SK-N-SH (cell line): ENCODE data around the gene CANT1. TPM values are rescaled to one million over a fixed set of nuclear protein-coding genes. Genes with fewer than 3 reads are reported as not detected.

Experiments used
- CTCF ChIA-PET: fragments of 300-600, 350-600 bp; formaldehyde crosslinking; extraction: SDS; loops from one replicate; lab custom pipeline; 2021; lab: Yijun Ruan, JAX
- POLR2A ChIA-PET: fragments of 350-600 bp; sonication (Branson Sonifier 250); formaldehyde crosslinking; extraction: SDS; loops from one replicate; lab custom pipeline; 2020; ENCODE audit warnings: antibody characterized with exemption, inconsistent platforms; lab: Yijun Ruan, JAX
- DNase-seq: peaks from one replicate; pipeline ENCODE4 v3.0.0; 2012
- H2AFZ ChIP-seq: fragments of 200-600 bp; sonication (generic); 2 replicates; pipeline ENCODE4 v1.8.1; 2016; ENCODE audit warnings: antibody characterized with exemption, mild to moderate bottlenecking, low read depth
- H3F3A ChIP-seq: fragments of 200-600 bp; sonication (generic); replicated peaks from 2 replicates; pipeline ENCODE3; 2016; ENCODE audit warnings: antibody characterized with exemption, mild to moderate bottlenecking; ENCODE audit not compliant: insufficient read depth
- H3K27ac ChIP-seq, 2 experiments: fragments of 200-500 bp in 1 of 2; fragments of 200-600 bp in 1 of 2; sonication (Bioruptor generic) in 1 of 2; sonication (generic), shearing (Covaris generic) in 1 of 2; 2 replicates each; pipeline versions ENCODE4 v1.5.1 to v1.6.1; 2014 to 2016; ENCODE audit warnings: low read depth in 2 of 2, inconsistent platforms in 1 of 2, low read length in 1 of 2, mild to moderate bottlenecking in 1 of 2, mixed read lengths in 1 of 2
- H3K27me3 ChIP-seq: fragments of 200-600 bp; sonication (generic), shearing (Covaris generic); 2 replicates; pipeline ENCODE4 v1.6.1; 2016; ENCODE audit warnings: mixed run types; ENCODE audit not compliant: insufficient read depth
- H3K36me3 ChIP-seq, 2 experiments: fragments of 200-500 bp in 1 of 2; fragments of 200-600 bp in 1 of 2; sonication (Bioruptor generic) in 1 of 2; sonication (generic) in 1 of 2; replicated peaks in 1 of 2; 2 replicates each; pipeline versions ENCODE3 to v1.5.1; 2014 to 2016; ENCODE audit warnings: low read length in 1 of 2, mild to moderate bottlenecking in 1 of 2; ENCODE audit not compliant: insufficient read depth in 2 of 2, control insufficient read depth in 1 of 2
- H3K4me1 ChIP-seq, 2 experiments: fragments of 200-500 bp in 1 of 2; fragments of 200-600 bp in 1 of 2; sonication (Bioruptor generic) in 1 of 2; sonication (generic), shearing (Covaris generic) in 1 of 2; 2 replicates each; pipeline versions ENCODE4 v1.5.1 to v1.6.1; 2014 to 2016; ENCODE audit warnings: low read depth in 1 of 2, low read length in 1 of 2, mixed run types in 1 of 2; ENCODE audit not compliant: insufficient read depth in 2 of 2, control insufficient read depth in 1 of 2
- H3K4me2 ChIP-seq: fragments of 200-600 bp; sonication (generic), shearing (Covaris generic); 2 replicates; pipeline ENCODE4 v1.6.1; 2017; ENCODE audit warnings: mixed run types
- H3K4me3 ChIP-seq, 2 experiments: fragments of 200-500 bp in 1 of 2; fragments of 200-600 bp in 1 of 2; sonication (Bioruptor generic) in 1 of 2; sonication (generic), shearing (Covaris generic) in 1 of 2; 2 replicates each; pipeline versions ENCODE4 v1.5.1 to v1.8.1; 2014 to 2016; ENCODE audit warnings: low read depth in 2 of 2, inconsistent platforms in 1 of 2, low read length in 1 of 2, mild to moderate bottlenecking in 1 of 2, mixed read lengths in 1 of 2, moderate library complexity in 1 of 2
- H3K79me2 ChIP-seq: fragments of 200-600 bp; sonication (generic); 2 replicates; pipeline ENCODE4 v1.8.1; 2017; ENCODE audit warnings: mild to moderate bottlenecking; ENCODE audit not compliant: insufficient read depth
- H3K9ac ChIP-seq: fragments of 200-600 bp; sonication (generic); 2 replicates; pipeline ENCODE4 v1.6.1; 2017; ENCODE audit warnings: mixed run types
- H3K9me2 ChIP-seq: fragments of 200-600 bp; sonication (generic); 2 replicates; pipeline ENCODE4 v1.6.1; 2017; ENCODE audit warnings: mixed run types
- H3K9me3 ChIP-seq: fragments of 200-600 bp; sonication (generic); 2 replicates; pipeline ENCODE4 v1.6.1; 2017; ENCODE audit warnings: mixed run types, mild to moderate bottlenecking, moderate library complexity
- H4K20me1 ChIP-seq: fragments of 200-600 bp; sonication (generic); 2 replicates; pipeline ENCODE4 v1.6.1; 2017; ENCODE audit warnings: mild to moderate bottlenecking, mixed run types; ENCODE audit not compliant: insufficient read depth
- ELF1 ChIP-seq: IDR thresholded peaks from 2 replicates; pipeline ENCODE4 v1.4.0; 2012
- EP300 ChIP-seq, 2 experiments: IDR thresholded peaks; 2 replicates each; pipeline versions ENCODE4 v1.4.0 to v1.6.1; 2012; ENCODE audit warnings: borderline replicate concordance in 1 of 2, low read depth in 1 of 2, low read length in 1 of 2
- FOSL2 ChIP-seq: IDR thresholded peaks from 2 replicates; pipeline ENCODE4 v1.4.0; 2012; ENCODE audit warnings: low read depth, mild to moderate bottlenecking, moderate library complexity, borderline replicate concordance
- GABPA ChIP-seq: IDR thresholded peaks from 2 replicates; pipeline ENCODE4 v1.4.0; 2012; ENCODE audit warnings: low read depth, mild to moderate bottlenecking
- GATA2 ChIP-seq: sonication (generic); formaldehyde crosslinking; IDR thresholded peaks from 2 replicates; pipeline ENCODE4 v1.5.0; 2020; ENCODE audit warnings: mild to moderate bottlenecking, missing genetic modification reagents
- MEF2A ChIP-seq: IDR thresholded peaks from 2 replicates; pipeline ENCODE4 v1.4.0; 2012; ENCODE audit warnings: low read depth, borderline replicate concordance
- POLR2AphosphoS5 ChIP-seq: IDR thresholded peaks from 2 replicates; pipeline ENCODE4 v1.6.1; 2012; ENCODE audit warnings: low read depth, low read length
- RAD21 ChIP-seq: IDR thresholded peaks from 2 replicates; pipeline ENCODE4 v1.6.1; 2012; ENCODE audit warnings: mild to moderate bottlenecking, low read length
- SMC3 ChIP-seq: IDR thresholded peaks from 2 replicates; pipeline ENCODE4 v1.6.1; 2012; ENCODE audit warnings: low read depth, low read length, improper control_type of control experiment
- USF2 ChIP-seq: fragments of 150-350 bp; IDR thresholded peaks from 2 replicates; pipeline ENCODE4 v1.6.1; 2017; ENCODE audit warnings: antibody characterized with exemption, low read length, low read depth, borderline replicate concordance
- WGBS: methylation state at CpG from one replicate; pipeline ENCODE4 v1.1.6; 2017; ENCODE audit warnings: low lambda C conversion rate; 5-methylcytosine and 5-hydroxymethylcytosine counted together
- polyA plus RNA-seq, 3 experiments: library from polyadenylated mRNA; depleted of rRNA; stranded (reverse); fragments of >200 nt; gene quantifications; 2 replicates each; pipeline ENCODE4 v1.2.3, GENCODE V29; 2012
- TF ChIP-seq, protein P1 (sequence below): fragments of 150-350 bp; IDR thresholded peaks from 2 replicates; pipeline ENCODE4 v1.6.1; 2016; ENCODE audit warnings: mild to moderate bottlenecking, low read depth, low read length
- TF ChIP-seq, protein P2 (sequence below): IDR thresholded peaks from 2 replicates; pipeline ENCODE4 v1.4.0; 2012; ENCODE audit warnings: low read depth, borderline replicate concordance
- TF ChIP-seq, protein P3 (sequence below): IDR thresholded peaks from 2 replicates; pipeline ENCODE4 v1.4.0; 2012; ENCODE audit warnings: low read depth
- TF ChIP-seq, protein P4 (sequence below): IDR thresholded peaks from 2 replicates; pipeline ENCODE4 v1.6.1; 2012; ENCODE audit warnings: mild to moderate bottlenecking, low read depth, low read length, moderate library complexity

Gene CANT1
- polyA plus RNA-seq, 1 of the 3 experiments (the other 2 are of a cell fraction): 87.4 TPM

GRCh38 chr17:79055197-79055596 is 45.6 kb upstream of the CANT1 start:
- Histone ChIP-seq H3K27ac (no peak overlapping the region), H4K20me1 (no peaks in the 10 kb centered on the region), H3F3A (no peaks in the 10 kb centered on the region), H2AFZ (no peak overlapping the region), H3K4me3 (no peak overlapping the region), H3K9me3 (no peaks in the 10 kb centered on the region), H3K79me2 (no peaks in the 10 kb centered on the region), H3K36me3 (no peaks in the 10 kb centered on the region), H3K4me1 (no peaks in the 10 kb centered on the region), H3K4me2 (no peak overlapping the region), H3K27me3 (no peaks in the 10 kb centered on the region), H3K9me2 (no peaks in the 10 kb centered on the region), H3K9ac (no peak overlapping the region)
- WGBS: 80% methylated on average over 5 of the region's 5 CpGs
- CTCF ChIA-PET: interaction anchor here (2.2 to 25.7 kb wide), 5 partner anchors 10 to 337 kb away, joined by 5 to 529 read pairs (median 12); partner anchors contain the start of gene C1QTNF1
- DNase-seq: no peak
- POLR2A ChIA-PET: no interaction called here
- TF ChIP-seq RAD21 (no peak), FOSL2 (no peak)
- TF ChIP-seq, protein P1, sequence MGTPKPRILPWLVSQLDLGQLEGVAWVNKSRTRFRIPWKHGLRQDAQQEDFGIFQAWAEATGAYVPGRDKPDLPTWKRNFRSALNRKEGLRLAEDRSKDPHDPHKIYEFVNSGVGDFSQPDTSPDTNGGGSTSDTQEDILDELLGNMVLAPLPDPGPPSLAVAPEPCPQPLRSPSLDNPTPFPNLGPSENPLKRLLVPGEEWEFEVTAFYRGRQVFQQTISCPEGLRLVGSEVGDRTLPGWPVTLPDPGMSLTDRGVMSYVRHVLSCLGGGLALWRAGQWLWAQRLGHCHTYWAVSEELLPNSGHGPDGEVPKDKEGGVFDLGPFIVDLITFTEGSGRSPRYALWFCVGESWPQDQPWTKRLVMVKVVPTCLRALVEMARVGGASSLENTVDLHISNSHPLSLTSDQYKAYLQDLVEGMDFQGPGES: no peak

- Histone ChIP-seq H3K27ac (no peak overlapping the region), H3K9me3 (no peaks in the 10 kb centered on the region), H3K4me2 (no peak overlapping the region), H2AFZ (no peak overlapping the region), H3K9ac (no peak overlapping the region), H4K20me1 (no peaks in the 10 kb centered on the region), H3K4me1 (no peaks in the 10 kb centered on the region), H3K27me3 (no peaks in the 10 kb centered on the region), H3K36me3 (no peaks in the 10 kb centered on the region), H3K9me2 (no peaks in the 10 kb centered on the region), H3K79me2 (no peaks in the 10 kb centered on the region), H3K4me3 (no peak overlapping the region), H3F3A (no peaks in the 10 kb centered on the region)
- ChIA-PET POLR2A (no interaction called here), CTCF (interaction anchor here (1.1 to 25.7 kb wide), 6 partner anchors 9 to 337 kb away, joined by 5 to 529 read pairs (median 114); partner anchors contain the start of gene C1QTNF1)
- no peak for DNase-seq
- 34% methylated on average over 2 of the region's 2 CpGs for WGBS
- TF ChIP-seq SMC3 (no peak), EP300 (IDR thresholded peaks at IDR 0.05; ENCODE audit: borderline replicate concordance in 1 of 2, low read depth in 1 of 2, low read length in 1 of 2) (no peak), GABPA (no peak), POLR2AphosphoS5 (no peak), GATA2 (no peak), USF2 (no peak), ELF1 (no peak), MEF2A (no peak)
- TF ChIP-seq, protein P2, sequence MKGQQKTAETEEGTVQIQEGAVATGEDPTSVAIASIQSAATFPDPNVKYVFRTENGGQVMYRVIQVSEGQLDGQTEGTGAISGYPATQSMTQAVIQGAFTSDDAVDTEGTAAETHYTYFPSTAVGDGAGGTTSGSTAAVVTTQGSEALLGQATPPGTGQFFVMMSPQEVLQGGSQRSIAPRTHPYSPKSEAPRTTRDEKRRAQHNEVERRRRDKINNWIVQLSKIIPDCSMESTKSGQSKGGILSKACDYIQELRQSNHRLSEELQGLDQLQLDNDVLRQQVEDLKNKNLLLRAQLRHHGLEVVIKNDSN: no peak
- TF ChIP-seq, protein P3, sequence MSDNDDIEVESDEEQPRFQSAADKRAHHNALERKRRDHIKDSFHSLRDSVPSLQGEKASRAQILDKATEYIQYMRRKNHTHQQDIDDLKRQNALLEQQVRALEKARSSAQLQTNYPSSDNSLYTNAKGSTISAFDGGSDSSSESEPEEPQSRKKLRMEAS: no peak
- TF ChIP-seq, protein P4, sequence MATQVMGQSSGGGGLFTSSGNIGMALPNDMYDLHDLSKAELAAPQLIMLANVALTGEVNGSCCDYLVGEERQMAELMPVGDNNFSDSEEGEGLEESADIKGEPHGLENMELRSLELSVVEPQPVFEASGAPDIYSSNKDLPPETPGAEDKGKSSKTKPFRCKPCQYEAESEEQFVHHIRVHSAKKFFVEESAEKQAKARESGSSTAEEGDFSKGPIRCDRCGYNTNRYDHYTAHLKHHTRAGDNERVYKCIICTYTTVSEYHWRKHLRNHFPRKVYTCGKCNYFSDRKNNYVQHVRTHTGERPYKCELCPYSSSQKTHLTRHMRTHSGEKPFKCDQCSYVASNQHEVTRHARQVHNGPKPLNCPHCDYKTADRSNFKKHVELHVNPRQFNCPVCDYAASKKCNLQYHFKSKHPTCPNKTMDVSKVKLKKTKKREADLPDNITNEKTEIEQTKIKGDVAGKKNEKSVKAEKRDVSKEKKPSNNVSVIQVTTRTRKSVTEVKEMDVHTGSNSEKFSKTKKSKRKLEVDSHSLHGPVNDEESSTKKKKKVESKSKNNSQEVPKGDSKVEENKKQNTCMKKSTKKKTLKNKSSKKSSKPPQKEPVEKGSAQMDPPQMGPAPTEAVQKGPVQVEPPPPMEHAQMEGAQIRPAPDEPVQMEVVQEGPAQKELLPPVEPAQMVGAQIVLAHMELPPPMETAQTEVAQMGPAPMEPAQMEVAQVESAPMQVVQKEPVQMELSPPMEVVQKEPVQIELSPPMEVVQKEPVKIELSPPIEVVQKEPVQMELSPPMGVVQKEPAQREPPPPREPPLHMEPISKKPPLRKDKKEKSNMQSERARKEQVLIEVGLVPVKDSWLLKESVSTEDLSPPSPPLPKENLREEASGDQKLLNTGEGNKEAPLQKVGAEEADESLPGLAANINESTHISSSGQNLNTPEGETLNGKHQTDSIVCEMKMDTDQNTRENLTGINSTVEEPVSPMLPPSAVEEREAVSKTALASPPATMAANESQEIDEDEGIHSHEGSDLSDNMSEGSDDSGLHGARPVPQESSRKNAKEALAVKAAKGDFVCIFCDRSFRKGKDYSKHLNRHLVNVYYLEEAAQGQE: no peak
These were observed 44.8 kb upstream of the CANT1 start for GRCh38 chr17:79054200-79054960.
